Skeletal muscle tissue (tissue), 1 donor: ENCODE measurements around the gene TMPRSS15. TPM values are rescaled to one million over a fixed set of nuclear protein-coding genes. Genes with fewer than 3 reads are reported as not detected.

Experiments used
- total RNA-seq: library from RNA; depleted of rRNA; stranded (reverse); fragments of >200 nt; gene quantifications from one replicate; pipeline ENCODE4 v1.2.3, GENCODE V29; 2014

Gene TMPRSS15
- total RNA-seq, 1 donor from 2014 or later, result 0.52 TPM

Other genes with a start within 250 kb of the TMPRSS15 start
- 85.6 TPM for gene CHODL, start 159.0 kb downstream of the TMPRSS15 start, total RNA-seq